ENCODE data around the gene PRPH.
"Not testable (repeated sequence)": the region's sequence is repeated elsewhere in the genome, so short reads cannot be mapped to it uniquely, and the experiment has no call there.

The PRPH gene

DNA sequence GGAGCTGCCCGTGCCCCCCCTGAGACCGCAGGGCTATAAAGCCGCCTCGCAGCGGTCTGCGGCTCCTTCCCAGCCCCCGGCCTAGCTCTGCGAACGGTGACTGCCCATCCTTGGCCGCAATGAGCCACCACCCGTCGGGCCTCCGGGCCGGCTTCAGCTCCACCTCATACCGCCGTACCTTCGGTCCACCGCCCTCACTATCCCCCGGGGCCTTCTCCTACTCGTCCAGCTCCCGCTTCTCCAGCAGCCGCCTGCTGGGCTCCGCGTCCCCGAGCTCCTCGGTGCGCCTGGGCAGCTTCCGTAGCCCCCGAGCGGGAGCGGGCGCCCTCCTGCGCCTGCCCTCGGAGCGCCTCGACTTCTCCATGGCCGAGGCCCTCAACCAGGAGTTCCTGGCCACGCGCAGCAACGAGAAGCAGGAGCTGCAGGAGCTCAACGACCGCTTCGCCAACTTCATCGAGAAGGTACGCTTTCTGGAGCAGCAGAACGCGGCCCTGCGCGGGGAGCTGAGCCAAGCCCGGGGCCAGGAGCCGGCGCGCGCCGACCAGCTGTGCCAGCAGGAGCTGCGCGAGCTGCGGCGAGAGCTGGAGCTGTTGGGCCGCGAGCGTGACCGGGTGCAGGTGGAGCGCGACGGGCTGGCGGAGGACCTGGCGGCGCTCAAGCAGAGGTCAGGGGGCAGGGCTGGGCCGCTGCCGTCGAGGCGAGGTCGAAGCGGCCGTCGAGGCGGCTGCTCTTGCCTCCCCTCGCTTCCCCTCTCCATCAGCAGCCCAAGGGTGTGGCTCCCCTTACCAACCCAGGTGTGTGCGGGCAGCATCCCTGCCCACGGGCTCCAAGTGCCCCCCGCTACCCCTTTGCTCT, at the start of gene PRPH:
TSS of gene PRPH (plus strand) at position 66 of the 855 bp plus-strand sequence. CDS start at position 120, 54 bp downstream.
- TF ChIP-seq, protein P1, sequence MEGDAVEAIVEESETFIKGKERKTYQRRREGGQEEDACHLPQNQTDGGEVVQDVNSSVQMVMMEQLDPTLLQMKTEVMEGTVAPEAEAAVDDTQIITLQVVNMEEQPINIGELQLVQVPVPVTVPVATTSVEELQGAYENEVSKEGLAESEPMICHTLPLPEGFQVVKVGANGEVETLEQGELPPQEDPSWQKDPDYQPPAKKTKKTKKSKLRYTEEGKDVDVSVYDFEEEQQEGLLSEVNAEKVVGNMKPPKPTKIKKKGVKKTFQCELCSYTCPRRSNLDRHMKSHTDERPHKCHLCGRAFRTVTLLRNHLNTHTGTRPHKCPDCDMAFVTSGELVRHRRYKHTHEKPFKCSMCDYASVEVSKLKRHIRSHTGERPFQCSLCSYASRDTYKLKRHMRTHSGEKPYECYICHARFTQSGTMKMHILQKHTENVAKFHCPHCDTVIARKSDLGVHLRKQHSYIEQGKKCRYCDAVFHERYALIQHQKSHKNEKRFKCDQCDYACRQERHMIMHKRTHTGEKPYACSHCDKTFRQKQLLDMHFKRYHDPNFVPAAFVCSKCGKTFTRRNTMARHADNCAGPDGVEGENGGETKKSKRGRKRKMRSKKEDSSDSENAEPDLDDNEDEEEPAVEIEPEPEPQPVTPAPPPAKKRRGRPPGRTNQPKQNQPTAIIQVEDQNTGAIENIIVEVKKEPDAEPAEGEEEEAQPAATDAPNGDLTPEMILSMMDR (IDR thresholded peaks at IDR 0.05; ENCODE audit: insufficient read depth, low read length, missing control alignments), result no peak
- DNase-seq (ENCODE audit: low read depth, low spot score), result no peak
- CTCF ChIA-PET, result interaction anchor here (0.6 to 14.8 kb wide), 20 partner anchors 9 to 285 kb away, joined by 3 to 289 read pairs (median 6); partner anchors contain the start of genes C1QL4 and DNAJC22
- H3K4me3 ChIP-seq (ENCODE audit: low read depth, low read length), result no peak within 1 kb of the TSS
- POLR2A ChIA-PET, result no interaction called here

DNA sequence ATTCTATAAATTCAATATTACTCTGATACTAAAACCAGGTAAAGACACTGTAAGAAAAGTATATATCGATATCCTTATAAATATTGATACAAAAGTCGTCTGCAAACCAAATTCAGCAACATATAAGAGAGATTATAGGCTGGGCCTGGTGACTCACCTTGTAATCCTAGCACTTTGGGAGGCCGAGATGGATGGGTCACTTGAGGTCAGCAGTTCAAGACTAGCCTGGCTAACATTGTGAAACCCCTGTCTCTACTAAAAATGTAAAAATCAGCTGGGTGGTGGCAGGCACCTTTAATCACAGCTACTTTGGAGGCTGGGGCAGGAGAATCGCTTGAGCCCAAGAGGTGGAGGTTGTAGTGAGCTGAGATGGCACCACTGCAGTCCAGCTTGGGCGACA, 43.6 kb upstream of the PRPH start:
- H3K4me3 ChIP-seq (ENCODE audit: low read depth, low read length), result no peak overlapping the region
- TF ChIP-seq, protein P1 (IDR thresholded peaks at IDR 0.05; ENCODE audit: insufficient read depth, low read length, missing control alignments), result no peak
- POLR2A ChIA-PET, result no interaction called here
- no peak for DNase-seq (ENCODE audit: low read depth, low spot score)
- CTCF ChIA-PET, result interaction anchor here (0.9 to 1.2 kb wide), 3 partner anchors 9 to 119 kb away, joined by 3 to 4 read pairs (median 4); no protein-coding TSS in a partner anchor

DNA sequence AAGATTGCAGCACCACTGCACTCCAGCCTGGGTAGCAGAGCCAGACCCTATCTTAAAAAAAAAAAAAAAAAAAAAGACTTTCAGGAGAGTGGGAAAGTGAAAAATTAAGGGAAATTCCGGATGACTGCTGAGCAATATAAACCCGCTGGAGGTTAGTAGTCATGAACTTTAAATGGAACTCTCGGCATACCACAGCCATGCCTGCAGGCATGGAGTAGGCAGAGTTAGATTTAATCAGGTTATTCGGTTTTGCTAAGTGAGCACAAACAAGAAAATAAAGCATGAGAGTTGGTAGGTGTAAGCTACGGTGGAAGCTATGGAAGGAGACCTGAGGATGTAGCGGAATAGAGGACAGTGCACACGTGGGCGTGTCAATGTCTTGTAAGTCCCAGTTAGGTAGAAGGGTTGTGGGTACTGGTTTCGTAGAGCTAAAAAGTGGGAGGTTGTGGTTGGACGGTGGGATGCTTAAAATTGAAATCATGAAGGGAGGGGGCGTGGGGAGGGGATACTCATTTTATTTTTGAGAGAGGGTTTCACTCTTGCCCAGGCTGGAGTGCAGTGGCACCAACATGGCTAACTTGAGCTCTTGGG, 41.8 kb upstream of the PRPH start:
- TF ChIP-seq, protein P1 (IDR thresholded peaks at IDR 0.05; ENCODE audit: insufficient read depth, low read length, missing control alignments), result no peak
- H3K4me3 ChIP-seq (ENCODE audit: low read depth, low read length), result no peak overlapping the region
- no peak for DNase-seq (ENCODE audit: low read depth, low spot score)
- ChIA-PET CTCF (interaction anchor here (0.9 to 3.4 kb wide), 6 partner anchors 8 to 143 kb away, joined by 3 to 15 read pairs (median 6); no protein-coding TSS in a partner anchor), POLR2A (interaction anchor here (0.9 kb wide), 1 partner anchor 65 kb away, joined by 3 read pairs; no protein-coding TSS in a partner anchor)

DNA sequence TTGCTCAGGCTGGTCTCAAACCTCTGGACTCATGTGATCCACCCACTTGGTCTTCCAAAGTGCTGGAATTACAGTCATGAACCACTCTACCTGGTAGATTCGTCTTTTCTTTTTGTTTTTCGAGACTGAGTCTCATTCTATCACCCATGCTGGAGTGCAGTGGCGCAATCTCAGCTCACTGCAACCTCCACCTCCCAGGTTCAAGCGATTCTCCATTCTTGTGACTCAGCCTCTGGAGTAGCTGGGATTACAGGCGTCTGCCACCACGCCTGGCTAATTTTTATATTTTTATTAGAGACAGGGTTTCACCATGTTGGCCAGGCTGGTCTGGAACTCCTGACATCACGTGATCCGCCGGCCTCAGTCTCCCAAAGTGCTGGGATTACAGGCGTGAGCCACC, 39.5 kb upstream of the PRPH start:
- DNase-seq (ENCODE audit: low read depth, low spot score); H3K4me3 ChIP-seq (ENCODE audit: low read depth, low read length): not testable (repeated sequence)
- POLR2A ChIA-PET, result interaction anchor here (0.8 to 1.3 kb wide), 3 partner anchors 8 to 11 kb away, joined by 3 to 6 read pairs (median 3); no protein-coding TSS in a partner anchor
- CTCF ChIA-PET, result interaction anchor here (1.2 to 3.4 kb wide), 4 partner anchors 10 to 191 kb away, joined by 3 to 15 read pairs (median 5); partner anchors contain the start of gene TUBA1C

DNA sequence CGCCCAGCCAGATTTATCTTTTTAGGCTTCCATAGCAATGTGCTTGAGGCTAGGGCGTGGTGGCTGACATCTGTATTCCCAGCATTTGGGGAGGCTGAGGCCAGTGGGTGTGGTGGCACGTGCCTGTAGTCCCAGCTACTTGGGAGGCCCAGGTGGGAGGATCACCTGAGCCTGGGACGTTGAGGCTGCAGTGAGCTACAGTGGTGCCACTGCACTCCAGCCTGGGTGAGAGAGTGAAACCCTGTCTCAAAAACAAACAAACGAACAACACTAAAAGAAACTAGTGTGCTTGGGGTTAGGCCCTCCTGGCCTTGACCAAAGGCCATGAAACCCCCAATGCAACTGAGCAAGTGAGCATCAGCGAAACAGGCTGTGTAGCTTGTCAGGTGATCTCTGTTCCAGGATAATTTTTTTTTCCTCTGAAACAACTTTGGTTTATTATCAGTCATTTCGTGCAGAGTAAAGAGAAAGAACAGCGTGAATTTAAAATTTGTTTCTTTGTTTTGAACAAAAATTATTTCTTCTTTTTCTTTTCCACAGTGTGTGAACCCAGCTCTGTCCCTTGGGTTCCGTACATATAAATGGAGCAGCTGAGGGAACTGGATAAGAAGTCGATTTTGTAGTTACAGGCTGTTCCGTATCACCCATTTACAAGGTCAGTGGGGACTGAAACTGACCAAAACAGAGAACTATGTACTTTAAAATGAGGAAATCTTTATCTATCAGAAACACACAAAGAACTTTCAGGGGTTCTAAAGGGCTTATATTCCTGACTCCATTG, 38.9 kb upstream of the PRPH start:
- TF ChIP-seq, protein P1 (IDR thresholded peaks at IDR 0.05; ENCODE audit: insufficient read depth, low read length, missing control alignments), result no peak
- no peak for DNase-seq (ENCODE audit: low read depth, low spot score)
- H3K4me3 ChIP-seq (ENCODE audit: low read depth, low read length), result no peak overlapping the region
- POLR2A ChIA-PET, result interaction anchor here (0.8 to 1.3 kb wide), 2 partner anchors 10 to 11 kb away, joined by 3 read pairs; no protein-coding TSS in a partner anchor
- CTCF ChIA-PET, result interaction anchor here (1.2 to 3.4 kb wide), 3 partner anchors 9 to 23 kb away, joined by 3 to 15 read pairs (median 4); partner anchors contain the start of gene TUBA1C

DNA sequence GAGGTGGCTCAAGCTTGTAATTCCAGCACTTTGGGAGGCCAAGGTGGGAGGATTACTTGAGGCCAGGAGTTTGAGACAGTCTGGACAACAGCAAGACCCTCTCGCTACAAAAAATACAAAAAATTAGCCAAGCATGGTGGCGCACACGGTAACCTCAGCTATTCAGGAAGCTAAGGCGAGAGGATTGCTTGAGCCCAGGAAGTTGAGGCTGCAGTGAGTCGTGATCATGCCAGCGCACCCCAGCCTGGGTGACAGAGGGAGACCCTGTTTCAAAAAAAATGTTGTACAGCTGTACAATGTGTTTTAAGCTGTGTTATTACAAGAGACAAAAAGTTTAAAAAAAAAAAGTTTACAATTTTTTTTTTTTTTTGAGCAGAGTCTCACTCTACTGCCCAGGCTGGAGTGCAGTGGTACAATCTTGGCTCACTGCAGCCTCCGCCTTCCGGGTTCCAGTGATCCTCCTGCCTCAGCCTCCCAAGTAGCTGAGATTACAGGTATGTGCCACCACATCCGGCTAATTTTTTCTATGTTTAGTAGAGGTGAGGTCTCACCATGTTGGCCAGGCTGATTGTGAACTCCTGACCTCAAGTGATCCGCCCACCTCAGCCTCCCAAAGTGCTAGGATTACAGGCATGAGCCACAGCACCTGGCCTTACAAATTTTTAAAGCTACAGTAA, 37.3 kb upstream of the PRPH start:
- DNase-seq (ENCODE audit: low read depth, low spot score); H3K4me3 ChIP-seq (ENCODE audit: low read depth, low read length); POLR2A ChIA-PET: not testable (repeated sequence)
- CTCF ChIA-PET, result interaction anchor here (0.8 to 1.3 kb wide), 3 partner anchors 14 to 70 kb away, joined by 3 to 5 read pairs (median 4); no protein-coding TSS in a partner anchor
